Measurements from ENCODE around the gene ASPM. TPM values are rescaled to one million over a fixed set of nuclear protein-coding genes. Genes with fewer than 3 reads are reported as not detected.

ASPM gene
- total RNA-seq, 1 donor = 5.1 TPM

- no peak for DNase-seq (ENCODE audit: insufficient read length, low spot score, missing footprints)
- H3K4me1 ChIP-seq (ENCODE audit: insufficient read depth, low read length) = peaks cover 32% of the 10 kb centered on the region
- H2AFZ ChIP-seq (ENCODE audit: low read length) = no peak overlapping the region
- no peaks in the 10 kb centered on the region for H4K20me1 ChIP-seq (ENCODE audit: insufficient read depth, low read length)
- TF ChIP-seq CTCF (IDR thresholded peaks at IDR 0.05; ENCODE audit: extremely low read depth, low read depth, low read length) = peak; percentile 50
- no peaks in the 10 kb centered on the region for H3K27me3 ChIP-seq (ENCODE audit: insufficient read depth, low read length)
- no peak overlapping the region for H3K4me2 ChIP-seq (ENCODE audit: insufficient read depth, low read length)
- no peak overlapping the region for H3K4me3 ChIP-seq (ENCODE audit: insufficient read depth, low read length)
- peaks cover 9% of the 10 kb centered on the region for H3K79me2 ChIP-seq (ENCODE audit: insufficient read depth, low read length)
- H3K36me3 ChIP-seq (ENCODE audit: insufficient read depth, low read length) = peaks cover 23% of the 10 kb centered on the region
- no peaks in the 10 kb centered on the region for H3K9me3 ChIP-seq (ENCODE audit: low read depth, low read length)
- H3K27ac ChIP-seq (ENCODE audit: low read depth, low read length) = peak overlapping the region; percentile 65
These were observed 32.5 kb upstream of the ASPM start for GRCh38 chr1:197178998-197179397.

- no peak for TF ChIP-seq CTCF (IDR thresholded peaks at IDR 0.05; ENCODE audit: extremely low read depth, low read depth, low read length)
- no peak overlapping the region for H2AFZ ChIP-seq (ENCODE audit: low read length)
- H3K79me2 ChIP-seq (ENCODE audit: insufficient read depth, low read length) = no peaks in the 10 kb centered on the region
- H3K9me3 ChIP-seq (ENCODE audit: low read depth, low read length) = no peaks in the 10 kb centered on the region
- H3K36me3 ChIP-seq (ENCODE audit: insufficient read depth, low read length) = peaks cover 17% of the 10 kb centered on the region
- peaks cover 31% of the 10 kb centered on the region for H3K4me1 ChIP-seq (ENCODE audit: insufficient read depth, low read length)
- no peaks in the 10 kb centered on the region for H3K27me3 ChIP-seq (ENCODE audit: insufficient read depth, low read length)
- DNase-seq (ENCODE audit: insufficient read length, low spot score, missing footprints) = no peak
- H4K20me1 ChIP-seq (ENCODE audit: insufficient read depth, low read length) = no peaks in the 10 kb centered on the region
- H3K4me2 ChIP-seq (ENCODE audit: insufficient read depth, low read length) = no peak overlapping the region
- no peak overlapping the region for H3K27ac ChIP-seq (ENCODE audit: low read depth, low read length)
- H3K4me3 ChIP-seq (ENCODE audit: insufficient read depth, low read length) = no peak overlapping the region
These were observed 28.3 kb upstream of the ASPM start for GRCh38 chr1:197174818-197175217.

GRCh38 chr1:197173571-197174507, 27.4 kb upstream of the ASPM start:
- no peak for DNase-seq (ENCODE audit: insufficient read length, low spot score, missing footprints)
- H3K4me1 ChIP-seq (ENCODE audit: insufficient read depth, low read length) = peaks cover 23% of the 10 kb centered on the region

More at GRCh38 chr1:197173571-197174507, 27.4 kb upstream of the ASPM start:
- H3K27me3 ChIP-seq (ENCODE audit: insufficient read depth, low read length) = no peaks in the 10 kb centered on the region
- H3K4me3 ChIP-seq (ENCODE audit: insufficient read depth, low read length) = no peak overlapping the region
- H3K4me2 ChIP-seq (ENCODE audit: insufficient read depth, low read length) = no peak overlapping the region
- no peak overlapping the region for H2AFZ ChIP-seq (ENCODE audit: low read length)
- peaks cover 12% of the 10 kb centered on the region for H3K36me3 ChIP-seq (ENCODE audit: insufficient read depth, low read length)
- no peak for TF ChIP-seq CTCF (IDR thresholded peaks at IDR 0.05; ENCODE audit: extremely low read depth, low read depth, low read length)
- H3K9me3 ChIP-seq (ENCODE audit: low read depth, low read length) = no peaks in the 10 kb centered on the region
- H4K20me1 ChIP-seq (ENCODE audit: insufficient read depth, low read length) = no peaks in the 10 kb centered on the region
- H3K79me2 ChIP-seq (ENCODE audit: insufficient read depth, low read length) = no peaks in the 10 kb centered on the region
- no peak overlapping the region for H3K27ac ChIP-seq (ENCODE audit: low read depth, low read length)

Measured in osteoblast (primary cell).